GM18505 (cell line): ENCODE measurements around the gene GALNT15.

ENCODE experiments used
- ATAC-seq: cut with Tn5 transposase; IDR thresholded peaks from one replicate; pipeline ENCODE4 v1.9.1; 2021; ENCODE audit not compliant: unreplicated experiment
- POLR2A ChIP-seq: IDR thresholded peaks from 4 replicates; pipeline ENCODE4 v1.6.1; 2011; ENCODE audit warnings: borderline replicate concordance; ENCODE audit not compliant: insufficient read depth, insufficient read length; ENCODE audit errors: extremely low read depth

GALNT15 gene

DNA sequence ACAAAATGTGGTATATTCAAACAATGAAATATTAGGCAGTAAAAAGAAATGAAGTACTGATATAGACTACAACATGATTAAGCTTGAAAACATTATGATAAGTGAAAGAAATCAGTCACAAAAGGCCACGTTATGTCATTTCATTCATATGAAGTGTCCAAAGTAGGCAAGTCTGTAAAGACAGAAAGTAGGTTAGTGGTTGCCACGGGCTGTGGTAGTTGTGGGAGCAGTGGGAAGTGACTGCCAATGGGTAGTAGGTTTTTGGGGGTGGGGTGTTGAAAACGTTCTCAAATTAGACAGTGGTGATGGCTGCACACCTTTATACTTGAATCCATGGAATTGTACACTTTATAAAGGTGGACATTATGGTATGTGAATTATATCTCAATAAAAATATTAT lies 12.1 kb downstream of the GALNT15 start:
- TF ChIP-seq POLR2A = no peak
- ATAC-seq = no peak

DNA sequence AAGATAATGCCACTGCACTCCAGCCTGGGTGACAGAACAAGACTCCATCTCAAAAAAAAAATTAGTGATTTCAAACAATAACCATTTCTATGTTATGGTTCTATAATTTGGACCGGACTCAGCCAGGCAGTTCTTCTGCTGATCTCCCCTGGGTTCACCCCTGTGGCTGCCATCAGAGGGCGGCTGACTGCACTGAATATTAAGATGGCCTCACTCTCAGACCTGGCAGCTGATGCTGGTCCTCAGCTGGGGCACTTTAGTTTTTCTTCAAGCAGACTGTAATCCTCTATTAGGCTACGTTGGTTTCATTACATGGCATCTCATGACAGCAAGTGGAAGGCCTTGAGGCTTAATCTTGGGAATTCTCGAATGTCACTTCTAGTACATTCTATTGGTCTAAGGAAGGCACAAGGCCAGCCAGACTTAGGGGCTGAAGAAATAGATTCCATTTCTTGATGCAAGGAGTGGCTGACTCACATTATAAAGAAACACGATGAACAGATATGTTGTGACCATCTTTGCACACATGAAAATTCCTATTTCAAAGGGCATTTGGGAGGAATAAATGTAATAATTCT lies 12.8 kb downstream of the GALNT15 start:
- no peak for TF ChIP-seq POLR2A
- no peak for ATAC-seq

DNA sequence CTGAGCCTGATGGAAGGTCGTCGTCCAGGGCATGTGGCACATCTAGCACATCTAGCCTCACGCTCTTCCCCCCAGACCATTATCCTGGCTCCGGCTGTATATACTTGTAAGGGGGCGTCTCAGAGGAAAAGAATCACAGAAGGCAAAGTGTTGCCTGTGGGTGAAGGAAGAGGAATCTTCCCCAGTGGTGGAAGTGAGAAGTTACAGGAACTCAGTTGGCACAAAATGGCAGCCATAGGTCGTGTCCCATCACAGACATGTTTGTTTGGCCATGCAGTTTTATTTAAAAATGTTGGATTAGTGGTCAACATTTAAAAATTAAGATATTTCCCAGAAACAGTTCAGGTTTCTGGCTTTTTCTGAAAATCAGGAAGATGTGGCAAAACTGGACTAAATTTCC lies 13.6 kb downstream of the GALNT15 start:
- TF ChIP-seq POLR2A = no peak
- ATAC-seq = no peak

DNA sequence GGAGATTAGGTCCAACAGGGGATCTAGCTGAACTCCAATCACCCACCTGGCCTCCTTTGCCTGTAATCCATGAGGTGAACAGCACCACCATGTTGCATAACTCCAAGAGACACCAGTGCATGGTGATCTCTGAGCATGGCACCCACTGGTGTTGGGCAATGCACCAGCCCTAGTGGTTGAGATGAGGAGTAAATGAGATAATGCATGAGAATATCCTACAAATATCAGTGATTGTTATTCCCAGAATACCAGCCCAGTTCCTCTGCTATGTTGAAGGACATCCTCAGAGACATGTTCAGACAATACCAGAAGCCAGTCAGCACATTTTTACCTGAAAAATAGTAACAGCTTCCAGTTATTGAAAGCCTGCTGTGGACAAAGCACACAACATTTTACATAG lies 14.7 kb downstream of the GALNT15 start:
- no peak for ATAC-seq
- no peak for TF ChIP-seq POLR2A

DNA sequence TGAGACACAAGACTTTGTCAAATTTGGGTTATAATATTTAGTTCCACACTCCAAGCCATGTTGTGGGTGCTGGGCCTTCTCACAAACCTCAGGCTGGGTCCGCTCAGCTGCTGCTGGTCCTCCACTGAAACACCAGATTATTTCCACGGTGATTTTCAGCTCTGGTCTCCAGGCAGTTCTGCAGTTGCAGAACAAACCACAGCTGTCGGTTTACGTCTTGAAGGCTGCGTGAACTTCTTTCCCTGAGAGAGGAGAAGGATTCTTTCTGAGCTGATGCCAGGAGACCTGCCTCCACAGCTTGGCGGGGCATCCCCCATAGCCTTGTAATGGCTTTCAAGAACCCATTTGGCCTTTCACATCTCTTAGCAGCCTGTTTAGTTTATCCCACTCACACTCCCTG lies 16.2 kb downstream of the GALNT15 start:
- no peak for TF ChIP-seq POLR2A
- no peak for ATAC-seq

DNA sequence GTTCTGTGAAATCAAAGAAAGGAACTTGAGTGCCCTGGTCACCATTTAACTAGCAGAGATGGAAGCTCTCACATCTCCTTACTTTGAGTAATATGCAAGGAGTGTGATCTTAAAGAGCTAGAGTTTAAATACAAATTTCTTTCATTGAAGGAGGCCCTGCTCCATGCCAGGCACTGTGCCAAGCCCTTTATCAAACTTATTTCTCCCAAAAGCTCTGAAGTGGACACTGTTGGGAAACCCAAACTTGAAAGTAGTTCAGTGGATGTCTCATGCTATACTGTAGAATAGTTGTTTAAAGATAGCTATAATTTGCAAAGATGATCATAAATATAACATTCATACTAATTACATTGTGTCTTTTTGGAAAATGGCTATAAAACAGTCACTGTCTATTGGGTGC lies 17.1 kb downstream of the GALNT15 start:
- TF ChIP-seq POLR2A = no peak
- no peak for ATAC-seq

DNA sequence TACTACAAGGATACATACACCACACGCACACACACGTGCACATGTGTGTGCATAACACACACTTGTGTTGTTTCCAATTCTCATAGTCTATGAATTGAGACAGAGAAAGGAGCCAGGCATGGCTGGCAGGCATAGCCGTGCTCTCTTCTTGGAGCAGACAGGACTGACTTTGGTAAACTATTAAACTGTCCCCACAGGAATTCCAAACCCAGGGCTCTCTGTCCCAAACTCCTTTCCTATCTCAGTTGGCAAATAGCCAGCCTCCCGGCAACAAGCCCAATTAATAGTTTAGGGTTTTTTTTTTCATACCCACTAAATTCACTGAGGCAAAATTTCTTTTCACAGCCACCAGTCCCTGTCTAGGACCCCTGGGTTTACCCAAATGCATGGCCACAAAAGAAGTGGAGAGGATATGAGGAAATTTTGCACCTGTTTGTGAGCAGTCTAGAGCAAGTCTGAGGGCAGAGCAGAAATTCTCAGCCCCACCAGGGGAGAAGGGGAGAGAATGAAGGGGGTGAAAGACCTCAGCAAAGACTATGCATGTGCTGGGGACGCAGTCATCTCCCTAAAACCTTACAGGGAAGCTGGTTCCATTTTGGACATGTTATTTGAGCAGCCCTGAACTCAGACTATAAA lies 17.8 kb downstream of the GALNT15 start:
- ATAC-seq = no peak
- TF ChIP-seq POLR2A = no peak

DNA sequence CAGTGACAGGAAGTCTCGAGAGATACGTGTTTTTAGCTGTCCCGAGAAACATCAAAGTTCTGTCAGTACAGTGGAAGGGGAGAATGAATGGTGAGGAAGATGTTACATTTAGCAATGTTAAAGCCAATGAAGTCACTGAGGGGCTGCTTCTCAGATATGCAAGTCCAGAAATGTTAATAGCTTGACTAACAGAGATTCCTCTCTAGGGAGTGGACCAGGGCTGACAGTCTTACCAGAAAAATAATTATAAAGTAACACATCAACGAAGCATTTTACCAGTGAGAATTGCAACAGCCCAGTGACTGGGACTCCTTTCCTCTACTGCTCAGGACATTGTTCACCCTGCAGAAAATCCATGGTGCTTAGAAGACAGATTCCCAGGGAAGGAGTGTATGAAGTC lies 23.9 kb downstream of the GALNT15 start:
- TF ChIP-seq POLR2A = no peak
- ATAC-seq = no peak

DNA sequence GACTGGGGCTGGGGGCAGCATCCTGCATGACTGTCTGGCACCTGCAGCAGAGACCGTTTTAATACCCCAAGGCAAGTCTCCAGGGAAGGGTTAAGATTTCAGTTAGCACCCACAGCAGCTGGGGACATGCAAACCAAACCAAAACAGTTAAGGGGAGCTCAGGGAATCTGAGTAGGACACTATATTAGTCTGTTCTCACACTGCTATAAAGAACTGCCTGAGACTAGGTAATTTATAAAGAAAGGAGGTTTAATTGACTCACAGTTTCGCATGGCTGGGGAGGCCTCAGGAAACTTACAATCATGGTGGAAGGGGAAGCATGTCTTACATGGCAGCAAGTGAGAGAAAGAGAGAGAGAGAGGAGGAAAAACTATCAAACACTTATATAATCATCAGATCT lies 25.3 kb downstream of the GALNT15 start:
- no peak for TF ChIP-seq POLR2A
- no peak for ATAC-seq

DNA sequence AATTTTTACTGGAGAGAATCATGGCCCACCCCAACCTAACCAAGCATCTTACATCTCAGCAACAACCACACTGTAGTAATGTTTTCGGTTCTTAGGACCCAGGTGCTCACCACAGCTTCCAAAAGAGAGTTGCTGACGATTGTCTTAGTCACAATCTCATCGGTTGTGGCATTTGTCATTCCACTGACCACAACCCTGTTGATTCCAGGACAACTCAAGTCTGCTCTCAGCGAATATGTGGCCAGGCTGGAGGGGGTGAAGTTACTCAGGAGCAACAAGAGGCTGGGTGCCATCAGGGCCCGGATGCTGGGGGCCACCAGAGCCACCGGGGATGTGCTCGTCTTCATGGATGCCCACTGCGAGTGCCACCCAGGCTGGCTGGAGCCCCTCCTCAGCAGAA lies 25.9 kb downstream of the GALNT15 start:
- TF ChIP-seq POLR2A = no peak
- ATAC-seq = no peak

DNA sequence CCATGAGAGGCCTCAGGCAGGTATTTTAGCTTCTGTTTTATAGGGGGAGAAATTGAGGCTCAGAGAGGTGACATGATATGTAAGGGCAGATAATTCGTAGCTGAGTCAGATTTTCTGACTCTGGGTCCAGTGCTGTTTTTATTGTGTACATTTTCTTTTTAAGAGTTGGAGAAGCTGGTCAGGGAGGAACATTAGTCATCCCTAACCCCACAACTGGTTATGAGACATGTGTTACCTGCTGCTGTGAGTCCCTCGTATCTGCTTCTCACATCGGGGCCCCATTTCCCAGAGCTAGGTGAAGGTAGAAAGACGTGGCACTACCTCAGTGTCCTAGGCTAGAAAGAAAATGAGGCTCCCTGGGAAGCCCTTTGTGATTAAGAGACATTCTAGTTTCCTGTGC lies 28.6 kb downstream of the GALNT15 start:
- no peak for ATAC-seq
- TF ChIP-seq POLR2A = no peak

DNA sequence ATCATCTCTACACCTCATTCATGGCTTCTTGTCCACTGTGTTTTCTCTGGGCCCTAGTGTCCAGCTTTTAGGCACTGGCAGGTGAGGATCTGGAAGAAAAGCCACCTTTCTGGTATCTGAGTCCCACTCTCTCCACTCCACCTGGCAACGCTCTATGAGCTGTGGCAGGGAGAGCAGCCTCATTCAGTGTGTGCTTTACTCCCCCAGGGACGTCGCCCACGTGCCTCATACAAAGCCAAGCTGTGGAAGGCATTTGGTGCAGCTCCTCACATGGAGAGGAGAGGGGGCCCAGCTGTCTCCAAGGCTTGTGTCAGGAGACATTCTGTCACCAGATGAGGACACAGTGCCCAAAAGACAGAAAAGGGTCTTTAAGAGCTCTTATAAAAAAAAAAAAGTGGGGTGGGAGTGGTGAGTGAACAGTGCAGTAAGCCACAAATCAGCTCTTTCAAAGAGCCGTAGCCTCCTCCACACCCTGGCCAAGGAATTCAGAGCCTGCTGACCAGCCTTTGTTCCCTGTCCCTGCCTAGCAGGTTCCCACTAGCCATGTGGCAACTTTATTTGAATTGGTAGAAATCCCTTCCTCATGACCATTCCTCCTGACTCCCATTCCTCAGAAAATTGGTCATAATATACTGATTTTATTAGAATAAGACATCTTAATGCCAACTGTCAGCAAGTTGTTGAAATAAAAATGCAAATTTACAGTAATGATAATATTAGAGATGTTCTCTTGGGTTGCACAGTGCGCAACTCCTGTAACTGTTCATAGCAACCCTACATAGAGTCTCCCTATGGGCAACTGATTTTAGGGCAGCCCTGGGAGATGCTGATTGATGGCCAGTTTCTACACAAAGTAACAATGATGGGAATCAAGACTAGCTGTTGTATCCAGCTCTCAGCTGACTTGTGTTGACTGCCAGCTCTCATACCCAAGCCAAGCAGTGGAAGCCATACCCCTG lies 29.5 kb downstream of the GALNT15 start:
- no peak for TF ChIP-seq POLR2A
- ATAC-seq = no peak

DNA sequence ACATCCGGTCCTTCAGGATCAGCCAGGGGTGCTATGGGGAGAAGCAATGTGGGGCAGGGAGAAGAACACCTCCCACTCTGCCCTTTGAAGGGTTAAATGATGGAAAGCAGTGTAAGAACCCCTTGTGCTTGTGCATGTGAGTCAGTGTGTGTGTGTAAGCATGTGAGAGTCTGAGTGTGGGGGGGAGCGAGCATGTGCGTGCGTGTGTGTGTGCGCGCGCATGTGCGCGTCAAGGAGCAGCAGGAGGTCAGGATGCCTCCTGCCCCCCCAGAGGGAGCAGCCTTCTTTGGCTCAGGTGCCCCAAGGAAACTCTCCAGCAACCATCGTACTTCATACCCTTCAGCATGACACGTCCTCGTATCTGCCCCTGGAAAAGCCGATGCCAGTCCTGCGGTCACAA lies 30.3 kb downstream of the GALNT15 start:
- no peak for ATAC-seq
- no peak for TF ChIP-seq POLR2A
